Activated effector memory CD4-positive, alpha-beta T cell treated with Interleukin-2 at 50 U/mL for 16 hours (primary cell): Measurements from ENCODE around the gene SLN.
"Not testable (repeated sequence)": the region's sequence is repeated elsewhere in the genome, so short reads cannot be mapped to it uniquely, and the experiment has no call there.

Source experiments
- DNase-seq: peaks from one replicate; pipeline ENCODE4 v3.0.0-alpha.2; 2020

The SLN gene

GRCh38 chr11:107711861-107712755 is at the start of gene SLN:
Gene SLN, minus strand, starts transcription at chr11:107712056.
- DNase-seq = no peak

- not testable (repeated sequence) for DNase-seq
These were observed 47.0 kb upstream of the SLN start for GRCh38 chr11:107758719-107759355.

GRCh38 chr11:107757661-107758060 is 45.8 kb upstream of the SLN start:
- no peak for DNase-seq

- no peak for DNase-seq
These were observed 44.7 kb upstream of the SLN start for GRCh38 chr11:107756553-107756952.

GRCh38 chr11:107752949-107753822 is 41.3 kb upstream of the SLN start:
- DNase-seq = no peak

- DNase-seq = no peak
These were observed 40.7 kb upstream of the SLN start for GRCh38 chr11:107752508-107752907.

- no peak for DNase-seq
These were observed 39.2 kb upstream of the SLN start for GRCh38 chr11:107751082-107751481.

- no peak for DNase-seq
These were observed 38.5 kb upstream of the SLN start for GRCh38 chr11:107750313-107750712.

GRCh38 chr11:107747622-107748021 is 35.8 kb upstream of the SLN start:
- no peak for DNase-seq

GRCh38 chr11:107744736-107745135 is 32.9 kb upstream of the SLN start:
- DNase-seq = no peak

GRCh38 chr11:107743191-107743590 is 31.3 kb upstream of the SLN start:
- no peak for DNase-seq

GRCh38 chr11:107741044-107741823 is 29.4 kb upstream of the SLN start:
- no peak for DNase-seq

- no peak for DNase-seq
These were observed 28.4 kb upstream of the SLN start for GRCh38 chr11:107740271-107740670.

GRCh38 chr11:107736546-107736945 is 24.7 kb upstream of the SLN start:
- DNase-seq = no peak

- no peak for DNase-seq
These were observed 21.7 kb upstream of the SLN start for GRCh38 chr11:107733518-107733917.

- no peak for DNase-seq
These were observed 20.8 kb upstream of the SLN start for GRCh38 chr11:107732689-107733051.

- no peak for DNase-seq
These were observed 20.3 kb upstream of the SLN start for GRCh38 chr11:107731941-107732688.

GRCh38 chr11:107722662-107723061 is 10.8 kb upstream of the SLN start:
- no peak for DNase-seq

GRCh38 chr11:107721207-107721606 is 9.4 kb upstream of the SLN start:
- DNase-seq = no peak

- no peak for DNase-seq
These were observed 8.5 kb upstream of the SLN start for GRCh38 chr11:107720303-107720774.

- DNase-seq = no peak
These were observed 7.9 kb upstream of the SLN start for GRCh38 chr11:107719557-107720302.
